Liver (tissue), 3 donors: ENCODE measurements around the gene CELSR1.

Source experiments
- ATF3 ChIP-seq: IDR thresholded peaks from 2 replicates; pipeline ENCODE4 v1.6.1; 2016; ENCODE audit warnings: antibody characterized with exemption
- CTCF ChIP-seq: fragments of 150-350 bp; IDR thresholded peaks from 2 replicates; pipeline ENCODE4 v1.5.1; 2017; ENCODE audit warnings: improper control_type of control experiment, low read depth, low read length; ENCODE audit not compliant: missing input control
- FOXA1 ChIP-seq: IDR thresholded peaks from 2 replicates; pipeline ENCODE4 v1.6.1; 2016; ENCODE audit warnings: antibody characterized with exemption
- JUND ChIP-seq, 2 donors: IDR thresholded peaks; 2 replicates each; pipeline ENCODE4 v1.6.1; 2016; ENCODE audit warnings: antibody characterized with exemption in 2 of 2
- MAX ChIP-seq: IDR thresholded peaks from 2 replicates; pipeline ENCODE4 v1.6.1; 2016; ENCODE audit warnings: antibody characterized with exemption
- RAD21 ChIP-seq, 2 donors: IDR thresholded peaks; 2 replicates each; pipeline ENCODE4 v1.6.1; 2016; ENCODE audit warnings: antibody characterized with exemption in 2 of 2, mild to moderate bottlenecking in 2 of 2
- REST ChIP-seq: IDR thresholded peaks from 2 replicates; pipeline ENCODE4 v1.6.1; 2016; ENCODE audit warnings: antibody characterized with exemption, mild to moderate bottlenecking
- RXRA ChIP-seq, 2 donors: IDR thresholded peaks; 2 replicates each; pipeline ENCODE4 v1.6.1; 2017 to 2018; ENCODE audit warnings: antibody characterized with exemption in 2 of 2, mild to moderate bottlenecking in 1 of 2
- SP1 ChIP-seq: IDR thresholded peaks from 2 replicates; pipeline ENCODE4 v1.6.1; 2018; ENCODE audit warnings: antibody characterized with exemption, mild to moderate bottlenecking
- TAF1 ChIP-seq: conservative IDR thresholded peaks from 2 replicates; pipeline ENCODE4 v1.6.1; 2016; ENCODE audit warnings: antibody characterized with exemption, mild to moderate bottlenecking
- YY1 ChIP-seq: IDR thresholded peaks from 2 replicates; pipeline ENCODE4 v1.6.1; 2016; ENCODE audit warnings: antibody characterized with exemption, mild to moderate bottlenecking
- ZBTB33 ChIP-seq: IDR thresholded peaks from 2 replicates; pipeline ENCODE4 v1.6.1; 2016; ENCODE audit warnings: antibody characterized with exemption
- donor health status: healthy.
- donor health status: healthy.

GRCh38 chr22:46376908-46377524, 160.4 kb downstream of the CELSR1 start:
- TF ChIP-seq JUND (IDR thresholded peaks at IDR 0.05) (no peak), RXRA (IDR thresholded peaks at IDR 0.05) (no peak), CTCF (no peak), TAF1 (no peak), RAD21 (IDR thresholded peaks at IDR 0.05) (no peak), REST (no peak), SP1 (no peak), FOXA1 (no peak), ZBTB33 (no peak), MAX (no peak), ATF3 (no peak), YY1 (no peak)
